Kidney capillary endothelial cell (primary cell): ENCODE data around the gene MLLT3.

Source experiments
- DNase-seq: peaks from one replicate; pipeline ENCODE4 v3.0.0-alpha.2; 2018; ENCODE audit warnings: low spot score

Gene MLLT3

DNA sequence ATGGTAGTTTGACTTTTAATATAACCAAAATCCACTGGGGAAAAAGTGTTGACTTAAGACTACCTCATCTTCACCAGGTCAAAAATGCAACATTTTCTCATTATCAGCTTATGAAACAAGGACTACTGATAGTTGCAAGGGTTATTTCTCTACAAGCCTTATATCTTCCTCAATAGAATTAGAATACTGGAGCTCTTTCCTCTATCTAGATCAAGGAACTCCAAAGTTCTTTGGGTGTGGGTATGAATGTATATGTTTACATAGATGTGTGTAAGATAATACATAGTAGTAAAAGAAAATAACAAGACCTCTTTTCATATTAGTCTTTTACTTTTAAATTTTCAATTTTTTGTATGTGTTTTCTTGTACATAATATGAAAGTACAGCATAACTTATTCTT lies 244.5 kb downstream of the MLLT3 start:
- DNase-seq = no peak

DNA sequence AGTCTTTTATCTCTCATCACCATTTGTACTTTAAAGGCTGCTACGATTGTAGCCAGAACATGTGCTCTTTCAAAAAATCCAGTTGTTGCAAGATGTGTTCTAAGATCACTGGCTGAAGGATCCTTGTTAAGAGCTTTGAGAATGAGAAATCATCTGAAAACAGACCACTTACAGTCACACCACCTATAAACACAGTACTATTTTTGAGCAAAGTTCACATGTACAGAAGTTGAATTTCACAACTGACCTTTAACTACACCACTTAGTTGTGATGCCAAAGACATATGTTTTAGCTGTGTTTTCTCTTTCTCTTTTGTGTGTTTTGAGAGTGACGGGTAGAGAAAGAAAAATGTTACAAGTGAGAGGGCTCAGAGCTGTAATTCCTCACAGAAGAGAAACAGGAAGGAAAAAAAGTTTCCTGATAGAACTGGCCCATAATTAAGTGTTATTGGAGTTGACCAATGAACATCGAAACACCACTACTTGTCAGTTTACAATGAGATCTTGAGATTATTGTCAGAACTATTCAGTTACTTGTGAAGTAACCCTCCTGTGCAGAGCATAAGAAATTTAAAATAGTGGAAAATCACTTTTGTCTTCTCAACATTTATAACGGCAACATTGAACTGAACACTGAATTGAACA lies 245.4 kb downstream of the MLLT3 start:
- DNase-seq = no peak

GRCh38 chr9:20376042-20376441 lies 246.3 kb downstream of the MLLT3 start:
- no peak for DNase-seq

- no peak for DNase-seq
Measured at GRCh38 chr9:20373263-20373662, 249.0 kb downstream of the MLLT3 start.

- no peak for DNase-seq
Measured at GRCh38 chr9:20369391-20369790, 252.9 kb downstream of the MLLT3 start.

DNA sequence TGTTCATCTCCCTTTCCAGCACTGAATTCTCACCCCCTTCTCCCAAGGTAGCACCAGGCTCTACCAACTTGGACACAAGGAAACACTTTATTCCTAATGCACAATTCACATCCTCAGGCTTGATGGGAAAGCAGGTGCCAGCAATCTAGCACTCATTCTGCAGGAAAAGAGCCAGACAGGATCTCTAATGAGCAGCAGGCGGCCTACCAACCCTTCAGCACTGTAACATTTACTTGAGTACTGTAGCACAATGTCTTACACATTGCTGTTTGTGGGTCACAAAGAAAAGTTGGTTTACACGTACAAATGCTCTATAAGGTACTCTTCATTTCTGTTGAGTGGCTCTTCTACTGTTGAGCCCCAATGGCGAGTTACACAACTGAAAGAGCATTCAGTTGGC lies 254.4 kb downstream of the MLLT3 start:
- no peak for DNase-seq

DNA sequence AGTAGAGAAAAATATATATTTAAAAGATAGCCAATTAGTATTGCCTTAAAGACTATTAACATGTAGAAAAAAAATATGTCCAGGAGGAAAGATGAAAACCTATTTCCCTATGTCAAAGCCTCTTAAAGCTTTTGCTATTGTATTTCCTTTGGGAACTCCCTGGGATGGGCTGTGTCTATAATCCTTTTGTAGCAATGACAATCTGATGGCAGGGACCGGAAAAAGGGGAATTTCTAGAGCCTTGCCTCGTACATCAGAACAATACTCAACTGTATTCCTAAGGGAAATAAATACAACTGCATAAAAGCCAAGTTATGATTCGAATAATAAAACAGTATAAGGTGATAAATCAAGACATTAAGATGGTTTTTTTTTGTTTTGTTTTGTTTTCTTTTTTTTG lies 257.3 kb downstream of the MLLT3 start:
- DNase-seq = no peak

- no peak for DNase-seq
Measured at GRCh38 chr9:20363233-20363632, 259.1 kb downstream of the MLLT3 start.

DNA sequence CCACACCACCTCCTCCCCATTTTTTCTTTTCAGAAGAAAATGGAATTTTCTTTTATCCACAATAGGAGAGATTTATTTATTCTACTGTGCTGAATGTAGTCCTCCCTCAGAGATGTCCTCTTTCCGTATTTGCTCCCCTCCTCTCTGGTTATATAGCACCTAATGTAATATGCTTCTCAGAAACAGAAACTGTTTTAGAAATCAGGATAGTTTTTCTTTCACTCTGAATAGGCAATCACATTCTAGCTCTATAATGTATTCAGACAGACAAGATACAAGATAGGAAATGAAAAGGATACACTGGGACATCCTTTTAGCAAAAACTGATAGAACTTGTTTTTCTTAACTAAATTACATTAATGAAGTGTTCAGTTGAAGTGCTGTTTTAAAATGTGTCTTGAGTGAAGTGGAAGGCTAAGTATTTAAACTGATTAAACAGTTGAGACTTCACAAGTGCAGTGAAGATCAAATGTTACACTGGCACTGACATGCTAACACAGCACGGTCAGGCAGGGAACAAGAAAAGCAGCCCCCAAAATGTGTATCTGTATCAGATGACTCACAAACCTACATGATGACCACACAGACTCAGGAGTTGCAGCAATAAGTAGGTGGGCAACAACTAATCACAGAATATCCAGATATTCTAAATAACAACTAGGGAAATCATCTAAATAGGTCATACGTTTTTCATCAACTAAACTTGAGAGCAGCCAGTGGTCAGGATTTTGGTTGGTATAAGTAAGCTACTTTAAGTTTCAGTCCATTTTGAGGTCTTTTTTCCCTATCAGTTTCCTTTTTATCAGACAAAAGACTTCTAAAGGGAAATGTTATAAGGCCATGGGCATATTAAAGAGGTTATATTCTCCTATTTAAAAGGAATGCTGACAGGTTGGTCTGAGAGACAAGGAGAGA lies 260.4 kb downstream of the MLLT3 start:
- no peak for DNase-seq

- DNase-seq = no peak
Measured at GRCh38 chr9:20361229-20361628, 261.1 kb downstream of the MLLT3 start.

DNA sequence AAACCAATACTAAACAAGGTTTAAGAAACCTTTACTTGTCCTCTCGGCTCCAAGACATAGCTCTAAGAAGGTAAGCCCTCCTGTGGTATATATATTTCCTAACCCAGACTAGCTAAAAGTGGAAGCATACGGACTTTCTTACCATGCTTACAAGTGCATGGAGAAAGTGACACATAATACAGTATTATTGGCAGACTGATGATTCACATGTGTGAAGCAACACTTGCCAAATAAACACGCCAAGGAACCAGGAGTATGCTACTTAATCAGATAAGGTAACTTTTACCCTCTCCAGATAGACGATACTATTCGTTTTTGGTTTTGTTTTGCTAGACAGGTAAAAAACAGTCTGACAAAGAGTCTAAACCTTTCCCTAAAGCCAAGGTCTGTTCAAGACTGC lies 264.1 kb downstream of the MLLT3 start:
- DNase-seq = no peak

- DNase-seq = no peak
Measured at GRCh38 chr9:20357037-20357432, 265.3 kb downstream of the MLLT3 start.

DNA sequence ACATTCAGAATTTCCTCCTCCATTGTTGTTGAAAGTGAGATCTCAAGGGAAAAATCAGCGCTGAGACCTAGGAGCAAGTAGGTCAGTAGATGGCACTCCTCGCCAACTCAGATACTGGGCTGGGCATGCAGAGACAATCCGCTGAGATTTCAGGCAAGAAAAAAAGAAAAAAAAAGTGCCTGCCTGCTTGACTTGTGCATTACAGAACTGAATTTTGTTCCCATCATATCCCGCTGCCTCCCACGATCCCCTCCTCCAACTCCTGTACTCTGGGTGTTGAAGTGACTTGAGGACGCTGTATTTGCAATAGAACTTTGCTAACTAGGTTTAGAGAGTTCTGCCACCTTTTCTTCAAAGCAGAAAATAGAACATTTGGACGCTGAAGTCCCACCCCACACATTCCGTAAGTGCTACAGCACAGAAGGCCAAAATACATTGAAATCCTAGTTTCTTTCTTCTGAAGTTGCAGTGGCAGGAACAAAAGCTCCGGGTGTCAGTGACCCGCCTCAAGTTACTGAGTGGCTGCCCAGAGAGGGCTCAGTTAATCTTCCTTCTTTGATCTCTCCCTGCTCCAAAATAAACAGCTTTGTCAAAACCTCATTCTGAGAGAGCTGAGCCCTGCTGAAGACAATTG lies 265.8 kb downstream of the MLLT3 start:
- peak; percentile 87 for DNase-seq

DNA sequence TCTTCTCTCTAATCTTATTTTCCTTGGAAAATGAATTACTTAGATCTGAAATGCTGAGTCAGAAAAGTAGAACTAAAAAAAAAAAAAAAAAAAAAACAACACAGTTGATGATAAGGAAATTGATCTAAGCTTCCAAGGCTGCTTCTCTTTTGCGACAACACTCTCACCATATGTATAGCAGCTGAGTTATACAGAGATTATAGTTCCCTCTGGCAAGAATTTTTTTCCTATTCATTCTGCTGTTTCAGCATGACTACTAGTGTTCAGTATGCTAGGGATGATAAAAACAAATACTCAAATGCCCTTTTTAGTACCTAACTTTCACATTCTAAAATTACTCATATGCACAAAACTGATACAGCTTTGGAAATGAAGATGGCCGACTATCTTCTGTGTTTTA lies 267.3 kb downstream of the MLLT3 start:
- DNase-seq = peak; percentile 6

DNA sequence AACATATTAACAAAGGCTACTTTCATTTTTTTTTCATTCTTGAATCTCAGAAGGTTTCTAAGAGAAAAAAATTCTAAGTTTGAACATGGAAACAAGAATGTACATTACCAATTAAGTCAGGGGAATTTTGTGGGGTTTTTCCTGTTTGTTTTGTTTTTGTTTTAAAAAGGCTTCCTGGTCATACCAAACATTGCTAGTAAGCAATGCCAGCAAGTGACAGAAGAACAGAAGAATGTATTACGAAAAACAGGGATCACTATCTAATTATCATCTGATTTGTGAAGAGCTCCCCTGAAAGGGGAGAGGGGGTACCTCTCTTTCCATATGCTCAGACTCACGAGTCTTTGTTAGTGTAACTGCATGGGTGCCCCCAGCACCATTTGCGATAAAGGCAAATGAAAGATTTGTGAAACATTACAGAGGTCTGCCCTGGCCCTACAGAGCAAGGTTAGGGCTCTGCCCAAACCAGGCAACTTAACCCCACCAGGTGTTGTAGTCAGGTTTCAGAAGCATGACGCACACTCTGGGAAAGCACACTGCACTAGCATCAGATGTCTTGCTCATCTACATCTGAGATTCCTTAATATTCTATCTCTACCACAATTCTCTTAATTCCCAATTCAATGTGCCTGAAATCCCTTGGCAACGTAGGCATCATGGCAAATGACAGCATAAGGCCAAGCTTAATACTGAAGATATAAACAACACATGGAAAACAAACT lies 268.2 kb downstream of the MLLT3 start:
- DNase-seq = no peak

DNA sequence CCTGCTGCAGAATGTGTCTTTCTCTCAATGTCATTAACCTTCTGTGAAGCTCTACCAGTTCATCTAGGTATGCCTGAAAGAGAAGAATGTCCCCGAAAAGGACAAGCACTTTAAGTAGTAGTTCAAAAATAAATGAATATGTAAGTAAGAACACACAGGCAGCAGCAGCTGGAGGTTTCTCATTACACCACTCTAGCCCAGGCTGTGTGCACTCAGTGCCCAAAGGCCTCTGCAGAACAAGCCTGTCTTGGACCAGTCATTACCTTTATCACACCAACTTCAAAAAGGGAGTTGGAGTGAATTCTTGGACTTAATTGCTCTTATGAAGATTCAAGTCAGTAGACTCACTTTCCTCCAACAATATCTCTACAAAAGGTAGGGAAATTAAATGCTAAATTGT lies 268.8 kb downstream of the MLLT3 start:
- no peak for DNase-seq

DNA sequence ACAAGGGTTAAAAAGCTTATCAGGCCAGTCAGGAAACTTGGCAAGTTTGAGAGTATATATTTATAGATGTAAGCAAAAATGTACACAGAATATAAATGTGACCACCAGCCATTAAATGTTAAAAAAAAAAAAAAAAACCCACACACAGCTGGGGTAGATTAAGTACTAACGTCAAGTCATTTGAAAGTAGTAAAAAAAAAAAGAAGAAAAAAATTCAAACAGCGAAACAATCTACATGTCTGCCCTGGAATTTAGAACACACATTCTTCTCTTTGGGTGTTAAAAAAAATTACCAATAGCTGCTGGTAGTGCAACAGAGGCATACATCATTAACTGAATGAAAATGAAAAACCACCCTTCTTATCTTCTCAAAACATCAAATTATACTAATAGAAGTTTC lies 269.7 kb downstream of the MLLT3 start:
- no peak for DNase-seq

DNA sequence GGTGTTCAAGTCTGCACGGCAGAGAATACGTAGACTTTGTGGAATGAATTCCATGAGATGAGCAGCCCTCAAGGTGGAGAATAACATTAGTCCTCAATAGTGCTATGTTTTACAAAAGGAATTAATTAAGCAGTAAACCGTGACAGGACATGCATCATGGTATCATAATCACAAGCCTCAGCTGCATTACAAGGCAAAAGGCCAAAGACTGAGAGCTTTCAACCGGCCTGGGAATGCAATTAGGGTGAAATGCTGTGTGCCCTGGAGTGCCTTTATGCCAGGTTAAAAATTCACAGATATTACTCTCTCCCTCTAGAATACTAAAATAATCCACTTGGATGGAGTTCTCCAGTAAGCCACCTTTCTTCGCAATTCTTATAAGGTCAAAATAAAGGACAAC lies 270.6 kb downstream of the MLLT3 start:
- no peak for DNase-seq

- no peak for DNase-seq
Measured at GRCh38 chr9:20349568-20349967, 272.7 kb downstream of the MLLT3 start.

- no peak for DNase-seq
Measured at GRCh38 chr9:20343325-20343724, 279.0 kb downstream of the MLLT3 start.

DNA sequence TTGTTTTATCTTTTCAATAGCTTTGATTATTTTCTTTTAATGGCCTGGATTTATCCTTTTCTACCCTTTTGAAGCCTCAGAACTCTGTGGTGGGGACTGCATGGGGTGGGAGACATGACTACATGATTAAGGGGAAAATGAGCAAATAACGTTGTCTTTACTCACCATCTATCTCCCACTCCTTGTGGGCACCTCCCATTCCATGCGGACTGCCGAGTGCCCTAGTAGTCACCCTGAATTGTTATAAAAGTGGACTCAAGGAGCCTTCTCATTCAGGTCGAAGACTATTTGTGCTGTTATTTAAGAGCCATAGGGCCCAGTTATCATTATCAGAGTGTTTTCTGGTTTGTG lies 281.8 kb downstream of the MLLT3 start:
- DNase-seq = no peak

GRCh38 chr9:20335668-20336332 lies 286.5 kb downstream of the MLLT3 start:
- no peak for DNase-seq
